RWPE2 (cell line): ENCODE data around the gene CCDC191.

Experiments used
- ATAC-seq: fragments of 200-7000 bp; cut with Tn5 transposase; 3 replicates; pipeline ENCODE4 v1.9.1; 2021; ENCODE audit warnings: low read depth
- DNase-seq: peaks from one replicate; pipeline ENCODE4 v3.0.0-alpha.2; 2020; ENCODE audit warnings: low spot score
- H3K27ac ChIP-seq: fragments of 450-650 bp; 2 replicates; pipeline ENCODE4 v1.5.1; 2017; ENCODE audit warnings: mild to moderate bottlenecking; ENCODE audit not compliant: poor library complexity, severe bottlenecking
- H3K27me3 ChIP-seq: fragments of 250-450 bp; sonication (Bioruptor Pico); 2 replicates; pipeline ENCODE4 v1.5.1; 2021; ENCODE audit warnings: mild to moderate bottlenecking, moderate library complexity; ENCODE audit not compliant: insufficient read depth, poor library complexity, severe bottlenecking
- H3K36me3 ChIP-seq: fragments of 250-450 bp; sonication (Bioruptor Pico); 2 replicates; pipeline ENCODE4 v1.5.1; 2020; ENCODE audit warnings: low read depth, mild to moderate bottlenecking, moderate library complexity
- H3K4me1 ChIP-seq: fragments of 250-450 bp; sonication (Bioruptor Pico); 2 replicates; pipeline ENCODE4 v1.5.1; 2021; ENCODE audit warnings: mild to moderate bottlenecking, moderate library complexity; ENCODE audit not compliant: insufficient read depth, poor library complexity, severe bottlenecking
- H3K4me3 ChIP-seq: fragments of 250-450 bp; sonication (Bioruptor Pico); 2 replicates; pipeline ENCODE4 v1.5.1; 2021; ENCODE audit warnings: mild to moderate bottlenecking, moderate library complexity; ENCODE audit not compliant: severe bottlenecking
- H3K9me3 ChIP-seq: fragments of 250-450 bp; sonication (Bioruptor Pico); 2 replicates; pipeline ENCODE4 v1.5.1; 2021; ENCODE audit warnings: mild to moderate bottlenecking, moderate library complexity; ENCODE audit not compliant: severe bottlenecking
- TF ChIP-seq, protein P1 (sequence below): fragments of 450-650 bp; IDR thresholded peaks from one replicate; pipeline ENCODE4 v1.5.1; 2017; ENCODE audit warnings: mild to moderate bottlenecking, moderate library complexity; ENCODE audit not compliant: poor library complexity, severe bottlenecking

CCDC191 gene

DNA sequence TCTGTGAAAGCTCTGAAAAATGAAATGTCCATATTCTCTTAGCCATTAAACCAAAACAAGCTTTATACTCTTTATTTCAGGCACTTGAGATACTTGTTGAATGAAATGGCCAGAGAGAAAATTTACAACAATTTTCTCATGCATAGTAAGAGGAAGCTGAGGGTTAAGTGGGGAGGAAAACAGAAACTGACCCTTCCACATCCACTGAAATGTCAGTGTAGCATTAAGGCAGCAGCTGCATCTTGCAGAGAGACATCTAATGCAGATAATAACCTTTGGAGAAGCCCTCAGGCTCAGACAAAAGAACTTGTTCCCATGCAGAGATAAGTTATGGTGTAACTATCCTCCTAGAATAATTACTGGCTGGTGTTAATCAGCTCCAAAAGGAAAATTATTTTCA lies 74.5 kb downstream of the CCDC191 start:
- DNase-seq (no peak), ATAC-seq (no peak)
- Histone ChIP-seq H3K4me1 (no peaks in the 10 kb centered on the region), H3K9me3 (no peaks in the 10 kb centered on the region), H3K4me3 (no peak overlapping the region), H3K27ac (no peak overlapping the region), H3K27me3 (no peaks in the 10 kb centered on the region), H3K36me3 (no peaks in the 10 kb centered on the region; the same call in 1 of the 2 replicates)
- TF ChIP-seq, protein P1, sequence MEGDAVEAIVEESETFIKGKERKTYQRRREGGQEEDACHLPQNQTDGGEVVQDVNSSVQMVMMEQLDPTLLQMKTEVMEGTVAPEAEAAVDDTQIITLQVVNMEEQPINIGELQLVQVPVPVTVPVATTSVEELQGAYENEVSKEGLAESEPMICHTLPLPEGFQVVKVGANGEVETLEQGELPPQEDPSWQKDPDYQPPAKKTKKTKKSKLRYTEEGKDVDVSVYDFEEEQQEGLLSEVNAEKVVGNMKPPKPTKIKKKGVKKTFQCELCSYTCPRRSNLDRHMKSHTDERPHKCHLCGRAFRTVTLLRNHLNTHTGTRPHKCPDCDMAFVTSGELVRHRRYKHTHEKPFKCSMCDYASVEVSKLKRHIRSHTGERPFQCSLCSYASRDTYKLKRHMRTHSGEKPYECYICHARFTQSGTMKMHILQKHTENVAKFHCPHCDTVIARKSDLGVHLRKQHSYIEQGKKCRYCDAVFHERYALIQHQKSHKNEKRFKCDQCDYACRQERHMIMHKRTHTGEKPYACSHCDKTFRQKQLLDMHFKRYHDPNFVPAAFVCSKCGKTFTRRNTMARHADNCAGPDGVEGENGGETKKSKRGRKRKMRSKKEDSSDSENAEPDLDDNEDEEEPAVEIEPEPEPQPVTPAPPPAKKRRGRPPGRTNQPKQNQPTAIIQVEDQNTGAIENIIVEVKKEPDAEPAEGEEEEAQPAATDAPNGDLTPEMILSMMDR: no peak

DNA sequence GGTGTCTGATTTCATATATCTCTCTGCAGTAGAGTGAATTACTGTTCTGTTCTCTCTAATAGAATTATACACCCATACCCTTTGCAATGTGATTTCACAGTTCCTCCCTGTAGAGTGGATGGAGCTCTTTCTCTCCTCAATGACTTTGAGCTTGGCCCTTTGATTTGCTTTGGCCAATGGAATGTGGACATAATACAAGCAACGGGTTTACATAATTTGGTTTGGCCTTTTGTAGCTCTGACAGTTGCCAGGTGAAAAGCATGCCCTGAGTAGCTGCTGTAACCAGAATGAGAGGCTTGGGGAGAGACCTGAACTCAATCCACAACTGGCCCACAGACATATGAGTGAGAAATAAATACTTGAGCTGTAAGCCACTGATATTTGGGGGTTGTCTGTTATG lies 76.4 kb downstream of the CCDC191 start:
- no peak for ATAC-seq
- Histone ChIP-seq H3K4me3 (no peak overlapping the region), H3K27me3 (no peaks in the 10 kb centered on the region), H3K36me3 (no peaks in the 10 kb centered on the region; the same call in 1 of the 2 replicates), H3K4me1 (no peaks in the 10 kb centered on the region), H3K9me3 (no peaks in the 10 kb centered on the region), H3K27ac (no peak overlapping the region)
- TF ChIP-seq, protein P1: no peak
- no peak for DNase-seq

DNA sequence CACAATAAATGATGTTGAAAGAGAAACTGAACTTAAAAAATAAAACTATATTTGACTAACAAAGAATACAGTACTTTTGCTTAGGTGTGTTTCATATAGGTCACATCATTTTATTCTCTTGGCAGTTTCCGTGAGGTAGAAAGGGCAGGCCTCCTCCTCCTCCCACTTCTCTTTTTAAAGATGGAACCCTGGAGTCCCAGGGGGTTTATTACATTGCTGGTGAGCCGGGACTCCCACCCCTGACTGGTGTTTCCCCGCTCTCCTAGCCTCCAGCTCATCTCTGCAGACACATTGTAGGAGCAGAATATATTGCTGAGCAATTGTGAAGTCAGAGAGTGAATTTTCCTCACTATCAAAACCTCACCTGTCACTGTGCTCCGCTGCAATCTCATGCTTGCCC lies 78.5 kb downstream of the CCDC191 start:
- ATAC-seq (no peak), DNase-seq (no peak)
- Histone ChIP-seq H3K4me3 (no peak overlapping the region), H3K36me3 (no peaks in the 10 kb centered on the region; the same call in 1 of the 2 replicates), H3K9me3 (no peaks in the 10 kb centered on the region), H3K27me3 (no peaks in the 10 kb centered on the region), H3K27ac (no peak overlapping the region), H3K4me1 (no peaks in the 10 kb centered on the region)
- TF ChIP-seq, protein P1: no peak

DNA sequence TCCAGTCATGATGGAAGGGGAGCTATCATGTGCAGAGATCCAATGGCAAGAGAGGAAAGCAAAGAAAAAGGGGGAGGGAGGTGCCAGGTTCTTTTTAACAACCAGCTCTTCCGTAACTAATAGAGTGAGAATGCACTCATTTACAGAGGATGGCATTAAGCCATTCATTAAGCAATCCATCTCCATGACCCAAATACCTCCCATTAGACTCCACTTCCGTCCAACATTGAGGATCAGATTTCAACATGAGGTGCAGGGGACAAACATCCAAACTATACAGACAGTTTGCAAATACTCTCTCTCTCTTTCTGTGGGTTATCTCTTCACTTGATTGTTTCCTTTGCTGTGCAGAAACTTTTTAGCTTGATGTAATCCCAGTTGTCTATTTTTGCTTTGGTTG lies 87.3 kb downstream of the CCDC191 start:
- ATAC-seq: no peak
- no peaks in the 10 kb centered on the region for H3K27me3 ChIP-seq
- no peaks in the 10 kb centered on the region for H3K4me1 ChIP-seq
- no peaks in the 10 kb centered on the region for H3K36me3 ChIP-seq
- H3K4me3 ChIP-seq: no peak overlapping the region
- no peak overlapping the region for H3K27ac ChIP-seq
- no peak for DNase-seq
- H3K9me3 ChIP-seq: no peaks in the 10 kb centered on the region
- TF ChIP-seq, protein P1: no peak

DNA sequence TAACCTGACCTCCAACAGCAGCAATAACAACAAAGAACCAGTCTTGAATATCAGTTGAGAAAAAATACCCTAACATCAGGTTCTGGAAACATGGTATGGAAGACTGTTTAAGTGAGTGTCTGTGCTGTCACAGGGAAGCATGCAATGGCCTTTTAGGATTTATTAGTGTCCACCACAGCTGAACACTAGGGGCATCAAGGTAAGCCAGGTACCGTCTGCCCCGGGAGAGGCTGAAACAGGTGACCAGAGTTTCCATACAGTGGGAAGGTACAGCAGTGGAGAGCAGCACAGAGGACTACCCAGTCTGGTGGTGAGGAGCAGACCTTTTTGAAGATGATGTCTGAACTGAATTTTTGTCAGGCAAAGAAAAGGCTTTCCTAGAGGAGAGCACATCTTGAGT lies 90.2 kb downstream of the CCDC191 start:
- no peaks in the 10 kb centered on the region for H3K9me3 ChIP-seq
- DNase-seq: no peak
- ATAC-seq: peak; percentile 36; the same call in 1 of the 3 replicates
- TF ChIP-seq, protein P1: no peak
- H3K36me3 ChIP-seq: no peaks in the 10 kb centered on the region
- no peak overlapping the region for H3K4me3 ChIP-seq
- H3K27ac ChIP-seq: no peak overlapping the region
- H3K4me1 ChIP-seq: no peaks in the 10 kb centered on the region
- no peaks in the 10 kb centered on the region for H3K27me3 ChIP-seq
